ENCODE measurements around the gene FAM163B. TPM values are rescaled to one million over a fixed set of nuclear protein-coding genes. Genes with fewer than 3 reads are reported as not detected.

The FAM163B gene
- polyA plus RNA-seq, 1 donor (not counting 4 experiments of a cell fraction or from before 2014, with no cell fraction given), result not detected

DNA sequence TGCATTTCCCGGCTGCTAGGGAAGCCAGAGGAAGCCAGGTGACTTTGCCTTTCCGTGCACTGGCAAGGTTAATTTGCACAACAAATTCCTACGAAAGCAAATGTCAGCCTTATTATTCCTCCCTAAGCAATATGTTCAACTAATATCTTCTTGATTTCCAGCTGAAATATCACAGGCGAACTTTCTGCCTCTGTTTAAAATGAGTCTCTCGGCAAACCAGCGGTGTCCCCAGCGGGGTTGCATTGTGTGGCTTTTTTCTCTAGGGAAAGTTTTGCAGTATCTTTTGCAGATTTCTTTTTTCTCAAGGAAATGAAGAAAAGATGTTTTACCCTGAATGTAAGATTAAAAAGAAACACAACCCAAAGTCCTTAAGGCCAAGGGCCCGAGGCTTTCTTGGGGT lies 28.9 kb upstream of the FAM163B start:
- peaks cover 22% of the 10 kb centered on the region for H3K27me3 ChIP-seq (ENCODE audit: control insufficient read depth, extremely low read depth, insufficient read depth, low read length)
- dilution Hi-C loops (cut with MboI; ENCODE audit: extremely low pct_ligation_motif_present, low sequenced_read_pairs), result no loop called here

DNA sequence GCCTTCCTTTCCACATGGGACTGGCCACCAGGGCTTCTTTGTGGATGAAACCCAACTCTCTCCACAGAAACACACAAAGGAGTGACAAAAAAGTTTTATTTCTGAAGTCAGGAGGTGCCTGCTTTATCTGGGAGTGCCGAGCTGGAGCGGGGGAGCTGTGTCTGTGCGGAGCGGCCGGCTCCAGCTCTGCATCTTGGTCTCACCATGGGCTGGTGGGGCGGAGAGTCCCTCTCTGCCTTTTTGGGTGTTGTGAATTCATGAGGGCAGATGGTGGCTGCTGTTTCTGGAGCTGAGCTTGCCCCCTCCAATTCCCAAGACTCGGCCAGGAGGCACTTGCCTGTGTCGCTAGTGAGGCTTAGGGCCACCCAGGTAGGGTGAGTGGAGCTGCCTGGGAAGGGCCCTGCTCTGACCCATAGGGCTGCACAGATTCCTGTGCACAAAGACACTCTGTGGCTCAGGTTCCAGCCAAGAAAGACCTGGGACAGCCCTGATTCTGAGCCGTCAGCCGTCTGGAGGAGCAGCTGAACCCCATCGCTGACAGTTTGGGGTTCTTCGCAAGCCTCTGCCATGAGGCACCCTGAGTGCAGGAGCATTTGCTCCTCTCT lies 28.4 kb upstream of the FAM163B start:
- Histone ChIP-seq H3K9me1 (ENCODE audit: control insufficient read depth, extremely low read depth, insufficient read depth, low read length) (no peaks in the 10 kb centered on the region), H3K4me2 (ENCODE audit: control insufficient read depth, extremely low read depth, insufficient read depth, low read depth, low read length) (no peak overlapping the region), H3K36me3 (ENCODE audit: control insufficient read depth in 2 of 2, extremely low read depth in 1 of 2, insufficient read depth in 2 of 2, low read length in 2 of 2) (no peaks in the 10 kb centered on the region), H4K20me1 (ENCODE audit: control insufficient read depth, extremely low read depth, insufficient read depth, low read length) (no peaks in the 10 kb centered on the region), H3K27me3 (ENCODE audit: control insufficient read depth, extremely low read depth, insufficient read depth, low read length) (peaks cover 26% of the 10 kb centered on the region), H3K9ac (ENCODE audit: control insufficient read depth, extremely low read depth, insufficient read depth, low read length) (no peak overlapping the region), H3K4me3 (ENCODE audit: control insufficient read depth in 2 of 3, extremely low read depth in 1 of 3, insufficient read depth in 2 of 3, low read depth in 1 of 3, low read length in 3 of 3) (no peak overlapping the region), H3K27ac (ENCODE audit: control insufficient read depth, insufficient read depth, low read length) (no peak overlapping the region), H3K4me1 (ENCODE audit: control insufficient read depth, extremely low read depth, insufficient read depth, low read length) (no peaks in the 10 kb centered on the region), H3K79me2 (ENCODE audit: control insufficient read depth, insufficient read depth, low read length) (no peaks in the 10 kb centered on the region), H2AFZ (ENCODE audit: control insufficient read depth, low read length) (no peak overlapping the region), H3K9me3 (ENCODE audit: control insufficient read depth, low read depth, low read length) (no peaks in the 10 kb centered on the region)
- DNase-seq (ENCODE audit: low read depth, low spot score), result no peak
- no peak for FAIRE-seq
- TF ChIP-seq EZH2 (IDR thresholded peaks at IDR 0.05; ENCODE audit: low read length), result no peak
- TF ChIP-seq, protein P1, sequence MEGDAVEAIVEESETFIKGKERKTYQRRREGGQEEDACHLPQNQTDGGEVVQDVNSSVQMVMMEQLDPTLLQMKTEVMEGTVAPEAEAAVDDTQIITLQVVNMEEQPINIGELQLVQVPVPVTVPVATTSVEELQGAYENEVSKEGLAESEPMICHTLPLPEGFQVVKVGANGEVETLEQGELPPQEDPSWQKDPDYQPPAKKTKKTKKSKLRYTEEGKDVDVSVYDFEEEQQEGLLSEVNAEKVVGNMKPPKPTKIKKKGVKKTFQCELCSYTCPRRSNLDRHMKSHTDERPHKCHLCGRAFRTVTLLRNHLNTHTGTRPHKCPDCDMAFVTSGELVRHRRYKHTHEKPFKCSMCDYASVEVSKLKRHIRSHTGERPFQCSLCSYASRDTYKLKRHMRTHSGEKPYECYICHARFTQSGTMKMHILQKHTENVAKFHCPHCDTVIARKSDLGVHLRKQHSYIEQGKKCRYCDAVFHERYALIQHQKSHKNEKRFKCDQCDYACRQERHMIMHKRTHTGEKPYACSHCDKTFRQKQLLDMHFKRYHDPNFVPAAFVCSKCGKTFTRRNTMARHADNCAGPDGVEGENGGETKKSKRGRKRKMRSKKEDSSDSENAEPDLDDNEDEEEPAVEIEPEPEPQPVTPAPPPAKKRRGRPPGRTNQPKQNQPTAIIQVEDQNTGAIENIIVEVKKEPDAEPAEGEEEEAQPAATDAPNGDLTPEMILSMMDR (optimal IDR thresholded peaks at IDR 0.05 in 1 of 3, IDR thresholded peaks at IDR 0.05 in 1 of 3, conservative IDR thresholded peaks at IDR 0.05 in 1 of 3; ENCODE audit: extremely low read depth in 1 of 3, insufficient read depth in 2 of 3, low read length in 3 of 3), result no peak
- dilution Hi-C loops (cut with MboI; ENCODE audit: extremely low pct_ligation_motif_present, low sequenced_read_pairs), result no loop called here

More for the DNA sequence above, 28.9 kb upstream of the FAM163B start:
- H3K36me3 ChIP-seq (ENCODE audit: control insufficient read depth in 2 of 2, extremely low read depth in 1 of 2, insufficient read depth in 2 of 2, low read length in 2 of 2), result no peaks in the 10 kb centered on the region
- FAIRE-seq, result no peak
- H3K4me2 ChIP-seq (ENCODE audit: control insufficient read depth, extremely low read depth, insufficient read depth, low read depth, low read length), result no peak overlapping the region
- H3K9me1 ChIP-seq (ENCODE audit: control insufficient read depth, extremely low read depth, insufficient read depth, low read length), result no peaks in the 10 kb centered on the region
- no peaks in the 10 kb centered on the region for H3K4me1 ChIP-seq (ENCODE audit: control insufficient read depth, extremely low read depth, insufficient read depth, low read length)
- H4K20me1 ChIP-seq (ENCODE audit: control insufficient read depth, extremely low read depth, insufficient read depth, low read length), result no peaks in the 10 kb centered on the region
- no peaks in the 10 kb centered on the region for H3K79me2 ChIP-seq (ENCODE audit: control insufficient read depth, insufficient read depth, low read length)
- H3K4me3 ChIP-seq (ENCODE audit: control insufficient read depth in 2 of 3, extremely low read depth in 1 of 3, insufficient read depth in 2 of 3, low read depth in 1 of 3, low read length in 3 of 3), result no peak overlapping the region
- H2AFZ ChIP-seq (ENCODE audit: control insufficient read depth, low read length), result no peak overlapping the region
- H3K9me3 ChIP-seq (ENCODE audit: control insufficient read depth, low read depth, low read length), result no peaks in the 10 kb centered on the region
- no peak overlapping the region for H3K9ac ChIP-seq (ENCODE audit: control insufficient read depth, extremely low read depth, insufficient read depth, low read length)
- TF ChIP-seq, protein P1 (optimal IDR thresholded peaks at IDR 0.05 in 1 of 3, IDR thresholded peaks at IDR 0.05 in 1 of 3, conservative IDR thresholded peaks at IDR 0.05 in 1 of 3; ENCODE audit: extremely low read depth in 1 of 3, insufficient read depth in 2 of 3, low read length in 3 of 3), result no peak
- TF ChIP-seq EZH2 (IDR thresholded peaks at IDR 0.05; ENCODE audit: low read length), result no peak
- H3K27ac ChIP-seq (ENCODE audit: control insufficient read depth, insufficient read depth, low read length), result no peak overlapping the region
- no peak for DNase-seq (ENCODE audit: low read depth, low spot score)

Measured in keratinocyte (primary cell).